GM21367 (cell line): ENCODE measurements around the gene SCGB1C2.
"Not testable (repeated sequence)": the region's sequence is repeated elsewhere in the genome, so short reads cannot be mapped to it uniquely, and the experiment has no call there.

Experiments
- ATAC-seq: cut with Tn5 transposase; IDR thresholded peaks from one replicate; pipeline ENCODE4 v1.9.1; 2021; ENCODE audit not compliant: unreplicated experiment

Gene SCGB1C2

DNA sequence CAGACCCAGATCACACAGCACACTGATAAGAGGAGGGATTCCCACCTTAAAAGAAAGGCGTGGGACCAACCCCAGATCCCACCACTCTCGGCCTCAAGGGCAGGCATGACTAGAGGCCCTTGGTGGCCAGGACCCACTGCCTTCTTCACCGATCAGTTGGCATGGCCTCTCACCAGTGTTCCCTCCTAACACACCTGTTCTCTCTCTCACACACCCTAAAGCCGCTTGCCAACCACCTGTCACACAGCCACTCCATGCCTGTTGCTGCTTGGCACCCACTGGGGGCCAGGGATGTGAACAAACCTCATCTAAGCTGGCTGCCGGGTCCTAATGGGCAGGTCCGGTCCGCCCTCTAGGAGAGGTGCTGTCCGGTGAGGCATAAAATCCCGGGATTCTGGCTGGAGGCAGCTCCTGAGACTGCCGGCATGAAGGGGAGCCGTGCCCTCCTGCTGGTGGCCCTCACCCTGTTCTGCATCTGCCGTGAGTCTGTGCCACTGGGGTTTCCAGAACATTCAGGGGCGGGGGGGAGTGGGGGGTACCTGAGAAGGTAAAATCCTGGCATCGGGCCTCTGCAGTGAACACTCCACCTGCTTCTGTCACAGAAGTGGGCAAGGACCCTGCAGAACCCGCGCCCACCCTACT is at the start of gene SCGB1C2:
TSS of gene SCGB1C2 (plus strand) at position 404 of the 642 bp plus-strand sequence. CDS start at position 426, 22 bp downstream.
- not testable (repeated sequence) for ATAC-seq

DNA sequence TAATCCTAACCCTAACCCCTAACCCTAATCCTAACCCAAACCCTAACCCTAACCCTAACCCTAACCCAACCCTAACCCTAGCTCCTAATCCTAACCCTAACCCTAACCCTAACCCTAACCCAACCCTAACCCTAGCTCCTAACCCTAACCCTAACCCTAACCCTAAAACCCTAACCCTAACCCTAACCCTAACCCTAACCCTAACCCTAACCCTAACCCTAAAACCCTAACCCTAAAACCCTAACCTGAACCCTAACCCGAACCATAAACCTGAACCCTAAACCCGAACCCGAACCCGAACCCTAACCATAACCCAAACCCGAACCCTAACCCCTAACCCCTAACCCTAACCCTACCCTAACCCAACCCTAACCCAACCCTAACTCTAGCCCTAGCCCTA is 24.3 kb upstream of the SCGB1C2 start:
- ATAC-seq = not testable (repeated sequence)

DNA sequence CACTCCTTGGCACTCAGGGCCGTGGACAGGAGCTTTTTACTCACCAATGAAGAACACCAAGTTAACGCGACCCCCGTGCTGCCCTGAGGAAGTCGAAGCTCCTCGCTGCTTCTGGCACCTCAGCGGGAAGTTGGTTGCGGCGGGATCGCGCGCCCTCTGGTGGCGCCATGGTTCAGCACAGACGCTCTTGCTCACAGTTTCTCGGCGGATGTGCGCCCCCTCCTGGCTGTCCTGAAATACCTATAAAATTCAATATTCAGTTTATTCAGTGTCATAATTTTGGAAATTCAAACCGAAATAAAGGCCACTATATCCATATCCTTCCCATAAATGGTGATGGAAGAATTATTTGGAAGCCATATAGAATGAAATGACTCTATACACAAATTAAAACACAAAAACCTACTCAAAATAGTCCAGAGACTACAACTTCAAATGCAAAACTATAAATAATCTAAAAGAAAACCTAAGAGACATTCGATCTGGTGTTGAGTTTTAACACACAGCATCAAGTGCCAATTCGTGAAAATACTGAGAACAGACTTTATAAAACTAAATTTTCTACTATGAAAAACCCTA is 18.9 kb upstream of the SCGB1C2 start:
- not testable (repeated sequence) for ATAC-seq

DNA sequence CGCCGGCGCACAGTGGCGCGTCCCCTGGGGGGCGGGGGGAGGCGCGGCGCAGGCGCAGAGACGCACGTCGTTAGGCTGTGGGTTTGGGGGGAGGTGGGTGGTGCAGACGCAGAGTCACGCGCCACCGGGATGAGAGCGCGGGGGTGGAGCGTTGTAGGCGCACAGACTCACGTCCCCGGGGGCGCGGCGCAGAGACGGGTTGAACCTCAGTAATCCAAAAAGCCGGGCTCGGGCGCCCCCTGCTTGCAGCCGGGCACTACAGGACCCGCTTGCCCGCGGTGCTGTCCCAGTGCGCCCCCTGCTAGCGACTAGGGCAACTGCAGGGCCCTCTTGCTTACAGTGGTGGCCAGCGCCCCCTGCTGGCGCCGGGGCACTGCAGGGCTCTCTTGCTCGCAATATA is 3.4 kb upstream of the SCGB1C2 start:
- not testable (repeated sequence) for ATAC-seq

DNA sequence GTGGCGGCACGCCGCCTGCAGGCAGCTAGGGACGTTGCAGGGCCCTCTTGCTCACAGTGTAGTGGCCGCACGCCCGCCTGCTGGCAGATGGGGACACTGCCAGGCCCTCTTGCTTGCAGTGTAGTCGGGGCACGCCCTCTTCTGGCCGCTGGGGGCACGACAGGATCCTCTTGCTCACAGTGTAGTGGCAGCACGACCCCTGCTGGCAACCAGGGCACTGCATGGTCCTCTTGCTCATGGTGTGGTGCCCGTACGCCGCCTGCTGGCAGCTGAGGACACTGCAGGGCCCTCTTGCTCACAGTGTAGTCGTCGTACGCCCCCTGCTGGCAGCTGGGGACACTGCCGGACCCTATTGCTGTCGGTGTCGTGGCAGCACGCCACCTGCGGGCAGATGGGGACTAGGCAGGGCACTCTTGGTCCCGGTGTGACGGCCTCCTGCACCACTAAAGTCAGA is 3.0 kb upstream of the SCGB1C2 start:
- peak; percentile 86 for ATAC-seq

DNA sequence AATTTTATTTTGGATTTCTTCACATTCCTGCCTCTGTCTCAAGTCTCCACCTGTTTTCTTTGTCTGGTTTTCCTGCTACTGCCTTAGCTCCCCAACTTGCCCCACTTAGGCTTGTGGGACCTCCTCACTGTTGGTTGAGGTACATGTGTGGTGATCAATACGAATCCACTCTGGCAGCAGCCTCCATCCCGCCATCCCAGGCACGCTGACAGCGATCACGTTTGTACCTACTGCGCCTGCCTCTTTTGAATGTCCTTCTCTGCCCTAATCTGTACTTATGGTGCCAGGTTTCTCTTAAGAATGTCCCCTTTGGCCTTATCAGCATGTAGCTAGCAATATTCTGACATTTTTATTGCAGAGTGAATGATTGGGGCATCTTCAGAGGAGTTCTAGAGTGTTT is 2.3 kb upstream of the SCGB1C2 start:
- not testable (repeated sequence) for ATAC-seq

DNA sequence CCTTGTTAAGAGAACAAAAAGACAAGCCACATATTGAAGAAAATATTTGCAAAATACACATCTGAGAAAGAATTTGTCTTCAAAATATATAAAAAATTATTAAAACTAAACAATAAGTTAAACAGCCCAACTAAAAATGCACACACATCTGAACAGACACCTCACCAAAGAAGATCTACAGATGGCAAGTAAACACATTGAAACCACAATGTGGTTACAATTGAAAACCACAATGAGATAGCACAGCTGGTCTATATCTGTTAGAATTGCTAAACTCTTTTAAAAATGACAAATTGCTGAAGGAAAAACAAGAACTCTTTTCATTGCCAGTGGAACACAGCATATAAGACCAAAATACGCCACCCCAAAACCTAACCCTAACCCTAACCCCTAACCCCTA is 1.5 kb upstream of the SCGB1C2 start:
- not testable (repeated sequence) for ATAC-seq

DNA sequence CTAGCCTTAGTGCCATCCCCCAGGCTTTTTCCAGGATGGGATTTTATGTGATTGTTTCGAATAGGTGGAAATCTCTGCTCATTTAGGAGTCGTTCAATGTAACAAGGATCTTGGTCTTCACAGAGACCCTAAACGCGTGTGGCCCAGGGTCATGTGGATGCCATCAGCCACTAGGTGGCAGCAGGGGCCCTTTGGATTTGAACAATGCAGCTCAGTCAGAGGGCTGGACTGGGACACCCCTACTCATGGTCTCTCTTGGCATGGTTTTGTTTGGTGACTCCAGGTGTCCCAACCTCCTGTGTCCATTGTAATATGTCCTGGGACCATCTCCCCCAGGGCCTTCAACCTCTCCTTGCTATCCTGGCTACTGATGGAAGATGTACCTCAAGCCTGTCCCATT is 838 bp upstream of the SCGB1C2 start:
- peak; percentile 61 for ATAC-seq

DNA sequence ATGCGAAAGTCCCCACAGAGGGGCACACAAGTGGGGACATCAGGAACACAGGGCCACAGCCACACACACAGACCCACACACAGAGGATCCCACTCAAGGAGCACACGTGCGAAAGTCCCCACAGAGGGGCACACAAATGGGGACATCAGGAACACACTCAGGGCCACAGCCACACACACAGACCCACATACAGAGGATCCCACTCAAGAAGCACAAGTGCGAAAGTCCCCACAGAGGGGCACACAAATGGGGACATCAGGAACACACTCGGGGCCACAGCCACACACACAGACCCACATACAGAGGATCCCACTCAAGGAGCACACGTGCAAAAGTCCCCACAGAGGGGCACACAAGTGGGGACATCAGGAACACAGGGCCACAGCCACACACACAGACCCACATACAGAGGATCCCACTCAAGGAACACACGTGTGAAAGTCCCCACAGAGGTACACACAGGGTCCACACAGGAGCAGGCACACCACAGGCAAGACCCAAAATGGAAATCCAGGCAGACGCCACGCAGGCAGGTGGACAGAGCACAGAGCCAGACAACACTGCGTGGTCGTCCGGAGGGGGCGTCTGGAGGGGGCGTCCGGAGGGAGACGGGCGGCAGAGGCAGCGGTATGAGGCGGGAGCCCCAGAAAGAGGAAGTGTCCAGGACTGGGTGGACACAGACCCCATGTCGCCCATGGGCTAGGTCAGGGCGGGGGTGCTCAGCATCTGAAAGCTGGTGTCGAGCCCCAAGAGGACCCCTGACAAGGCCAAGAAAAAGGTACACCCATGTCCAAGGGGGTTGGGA is 2.2 kb downstream of the SCGB1C2 start:
- not testable (repeated sequence) for ATAC-seq

DNA sequence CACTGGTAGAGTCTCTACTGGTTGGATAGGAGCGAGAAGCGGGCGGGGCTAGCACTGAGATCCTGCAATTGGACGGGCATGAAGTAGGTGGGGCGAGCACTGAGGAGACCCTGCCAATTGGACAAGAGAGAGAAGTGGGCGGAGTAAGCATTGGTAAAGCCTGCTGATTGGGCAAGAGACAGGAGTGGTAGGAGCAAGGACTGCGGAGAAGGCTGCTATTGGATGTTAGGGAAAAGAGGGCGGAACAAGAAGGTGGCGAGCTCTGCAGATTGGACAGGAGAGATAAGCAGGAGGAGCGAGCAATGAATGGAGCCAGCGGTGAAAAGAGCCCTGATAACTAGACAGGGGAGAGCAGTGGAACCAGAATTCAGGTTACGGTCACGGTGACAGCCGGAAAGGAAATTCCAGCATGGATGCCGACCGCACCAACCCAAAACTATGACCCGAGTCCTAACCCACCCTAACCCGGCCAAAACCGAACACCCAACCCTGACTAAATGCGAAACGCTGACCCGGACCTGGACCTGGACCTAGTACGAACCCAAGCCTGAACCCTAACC is 4.8 kb downstream of the SCGB1C2 start:
- ATAC-seq = no peak

DNA sequence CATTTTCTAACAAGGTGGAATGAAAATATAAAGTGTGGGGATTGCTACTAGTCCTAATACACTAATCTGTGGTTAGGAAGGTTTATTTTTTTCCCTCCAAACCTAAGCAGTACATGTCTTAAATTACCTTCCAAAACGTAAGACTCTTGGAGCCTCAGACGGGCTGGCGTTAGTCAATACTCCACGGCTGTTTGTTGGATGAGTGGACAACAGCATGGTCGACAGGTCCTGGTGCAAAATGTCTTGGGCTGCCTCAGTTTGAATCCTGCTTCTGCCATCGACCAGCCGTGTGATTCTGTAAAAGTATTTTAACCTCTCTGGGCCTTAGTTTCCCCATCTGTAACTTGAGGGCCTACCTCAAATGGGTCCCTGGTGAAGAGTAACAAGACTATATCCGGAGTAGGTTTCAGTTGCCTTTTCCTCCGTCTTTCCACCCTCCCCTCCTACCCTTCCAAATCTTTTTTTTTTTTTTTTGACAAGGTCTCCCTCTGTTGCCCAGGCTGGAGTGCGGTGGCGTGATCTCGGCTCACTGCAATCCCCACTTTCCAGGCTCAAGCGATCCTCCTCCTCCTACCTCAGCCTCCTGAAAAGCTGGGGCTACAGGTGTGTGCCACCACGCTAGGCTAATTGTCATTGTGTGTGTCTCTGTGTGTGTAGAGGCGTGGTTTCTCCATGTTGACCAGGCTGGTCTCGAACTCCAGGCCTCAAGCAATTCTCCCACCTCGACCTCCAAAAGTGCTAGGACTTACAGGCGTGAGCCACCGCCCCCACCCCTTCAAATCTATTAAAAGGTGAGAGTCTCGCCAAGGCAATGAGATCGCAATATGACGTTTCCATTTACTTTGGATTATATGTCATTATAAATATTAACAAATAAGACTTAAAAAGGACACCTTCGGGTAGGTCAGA is 5.8 kb downstream of the SCGB1C2 start:
- no peak for ATAC-seq

DNA sequence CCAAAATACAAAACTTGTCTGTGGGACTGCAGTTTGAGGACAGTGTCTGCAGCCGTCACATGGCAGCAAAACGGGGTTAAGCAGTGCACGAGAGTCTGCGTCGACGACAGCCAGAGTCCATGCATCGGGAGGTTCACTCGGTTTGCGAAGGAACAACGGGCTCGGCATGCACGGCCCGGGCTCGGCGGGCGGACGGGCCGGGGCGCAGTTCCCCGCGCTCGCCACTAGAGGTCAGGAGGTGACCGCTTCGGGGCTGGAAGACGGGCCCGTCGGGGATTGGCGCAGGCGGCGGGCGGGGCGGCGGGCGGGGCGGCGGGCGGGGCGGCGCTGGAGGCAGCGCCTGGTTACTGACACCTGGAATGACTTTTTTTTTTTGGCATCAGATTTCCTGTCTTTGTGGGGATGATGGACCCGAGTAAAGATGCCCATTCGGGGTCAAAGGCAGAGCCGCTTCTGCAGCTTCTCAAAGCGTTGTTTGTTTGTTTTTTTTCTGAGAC is 6.5 kb downstream of the SCGB1C2 start:
- no peak for ATAC-seq

DNA sequence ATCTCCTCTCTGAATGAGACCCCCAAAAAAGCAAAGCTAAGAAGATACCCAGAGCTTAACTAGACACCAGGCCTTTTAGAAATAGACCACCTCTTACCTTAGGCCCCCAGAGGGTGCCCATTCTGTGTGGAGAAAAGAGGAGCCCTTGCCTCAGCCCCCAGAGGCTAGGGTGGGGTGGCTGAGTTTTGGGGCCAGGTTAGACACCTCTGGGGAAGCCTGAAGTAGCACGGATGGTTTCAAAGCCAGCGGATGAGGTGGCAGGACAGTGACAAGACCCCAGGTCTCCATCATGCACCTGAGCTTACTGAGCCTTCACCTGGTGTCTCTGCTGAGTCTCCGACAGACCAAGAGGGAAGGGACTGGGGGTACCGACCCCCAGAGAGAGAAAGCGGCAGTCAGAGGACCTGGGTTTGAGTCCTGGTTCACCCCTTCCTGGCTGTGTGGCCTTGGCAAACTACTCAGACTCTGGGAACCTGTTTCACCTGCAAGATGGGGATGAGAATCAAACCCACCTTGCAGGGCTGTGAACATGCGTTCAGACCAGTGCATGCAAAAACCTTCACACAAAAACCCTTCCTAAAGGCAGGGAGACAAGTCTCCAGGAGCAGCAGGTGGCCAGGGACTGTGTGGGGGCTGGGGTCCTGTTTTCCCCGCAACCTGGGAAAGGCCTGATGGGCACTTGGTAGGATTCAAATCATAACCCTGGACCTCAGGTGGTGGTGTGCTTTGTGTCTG is 7.7 kb downstream of the SCGB1C2 start:
- ATAC-seq = no peak

DNA sequence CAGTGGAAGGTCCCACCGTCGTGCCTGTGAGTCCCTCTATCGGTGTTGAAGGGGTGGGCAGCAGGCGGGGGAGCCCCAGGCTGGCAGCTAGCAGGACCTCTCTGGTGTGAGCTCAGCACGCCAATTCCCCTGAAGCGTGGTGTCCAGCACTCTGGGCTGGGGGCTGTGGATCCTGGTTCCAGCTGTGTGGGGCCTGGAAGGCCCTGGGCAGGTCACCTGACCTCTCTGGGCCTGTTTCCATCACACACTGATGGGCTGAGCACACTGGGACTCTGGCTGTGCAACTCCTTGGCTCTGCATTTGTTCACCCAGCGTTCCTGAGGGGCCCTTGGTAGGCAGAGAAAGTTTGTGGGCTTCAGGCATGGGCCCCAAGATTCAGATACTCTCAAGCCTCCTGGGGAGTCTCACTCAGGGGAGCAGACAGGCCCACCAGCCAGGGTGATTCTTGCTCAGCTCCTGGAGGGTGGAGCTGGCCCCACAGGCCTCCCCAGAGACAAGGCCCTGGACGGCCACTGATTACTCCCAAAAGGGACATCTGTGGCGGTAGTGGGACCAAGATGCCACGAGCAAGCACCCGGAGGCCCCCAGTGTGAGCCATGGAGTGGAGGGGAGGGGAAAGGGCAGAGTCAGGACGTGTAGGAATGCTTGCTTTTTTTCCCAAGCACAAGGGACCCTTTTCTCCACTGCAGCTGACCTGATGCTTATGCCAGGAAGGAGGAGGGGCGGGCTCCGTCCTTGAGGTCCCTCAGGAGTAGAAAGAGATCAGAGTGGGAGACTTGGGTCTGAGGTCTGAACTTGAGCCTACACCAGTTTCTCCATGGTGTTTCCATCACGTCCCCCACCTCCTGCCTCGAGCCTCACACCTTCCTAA is 8.5 kb downstream of the SCGB1C2 start:
- ATAC-seq = no peak

DNA sequence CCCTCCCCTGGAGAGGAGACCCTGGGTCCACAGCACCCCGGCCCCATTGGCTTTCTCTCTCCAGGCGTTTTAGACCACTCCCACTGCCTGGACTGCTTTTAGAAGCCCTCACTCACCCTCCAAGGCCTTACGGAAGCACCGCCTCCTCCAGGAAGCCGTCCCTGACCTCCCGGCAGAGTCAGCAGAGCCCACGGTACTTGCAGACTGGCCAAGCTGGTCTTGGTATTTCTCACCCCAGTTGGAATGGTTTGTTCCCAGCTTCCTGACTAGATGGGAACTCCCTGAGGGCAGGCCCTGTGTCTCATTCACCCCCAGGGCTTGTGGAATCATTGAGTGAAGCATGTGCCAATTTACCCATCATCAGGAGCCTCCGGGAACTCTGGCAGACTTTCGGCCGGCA is 9.2 kb downstream of the SCGB1C2 start:
- no peak for ATAC-seq

DNA sequence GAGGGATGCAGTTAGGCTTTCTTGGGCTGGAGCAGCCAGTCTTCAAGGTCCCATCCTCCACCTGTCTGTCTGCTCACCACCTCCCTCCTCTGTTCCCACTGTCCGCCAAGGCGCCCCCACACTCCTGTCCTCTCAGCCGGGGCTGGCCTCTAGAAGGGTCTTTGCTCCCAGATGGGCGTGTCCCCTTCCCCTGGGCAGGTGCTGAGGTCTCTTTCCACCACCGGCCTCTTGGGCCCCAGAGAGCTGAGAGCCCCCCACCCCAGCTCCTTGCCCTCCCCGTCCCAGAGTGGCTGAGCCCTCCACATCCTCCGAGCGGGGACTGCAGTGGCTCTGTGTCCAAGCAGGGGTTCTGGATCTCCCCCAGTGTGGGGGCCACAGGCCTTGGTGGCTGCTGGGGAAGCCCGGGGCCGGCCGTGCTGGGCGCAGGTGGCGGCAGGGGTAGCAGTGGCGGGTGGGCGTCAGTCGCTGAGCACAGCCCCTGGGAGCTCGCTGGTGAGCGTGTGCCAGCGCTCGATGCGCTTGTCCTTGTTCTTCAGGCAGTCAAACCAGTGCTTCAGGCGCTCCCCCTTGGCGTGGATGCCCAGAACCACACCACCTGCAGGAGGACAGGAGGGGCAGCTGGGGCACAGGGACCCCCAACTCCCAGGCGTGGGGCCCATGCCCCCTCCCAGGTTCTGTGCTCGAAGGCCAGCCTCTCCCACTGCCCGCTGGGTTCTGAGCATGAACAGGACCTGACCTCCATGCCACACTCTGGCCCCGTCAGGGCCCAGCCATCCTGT is 9.8 kb downstream of the SCGB1C2 start:
- no peak for ATAC-seq

DNA sequence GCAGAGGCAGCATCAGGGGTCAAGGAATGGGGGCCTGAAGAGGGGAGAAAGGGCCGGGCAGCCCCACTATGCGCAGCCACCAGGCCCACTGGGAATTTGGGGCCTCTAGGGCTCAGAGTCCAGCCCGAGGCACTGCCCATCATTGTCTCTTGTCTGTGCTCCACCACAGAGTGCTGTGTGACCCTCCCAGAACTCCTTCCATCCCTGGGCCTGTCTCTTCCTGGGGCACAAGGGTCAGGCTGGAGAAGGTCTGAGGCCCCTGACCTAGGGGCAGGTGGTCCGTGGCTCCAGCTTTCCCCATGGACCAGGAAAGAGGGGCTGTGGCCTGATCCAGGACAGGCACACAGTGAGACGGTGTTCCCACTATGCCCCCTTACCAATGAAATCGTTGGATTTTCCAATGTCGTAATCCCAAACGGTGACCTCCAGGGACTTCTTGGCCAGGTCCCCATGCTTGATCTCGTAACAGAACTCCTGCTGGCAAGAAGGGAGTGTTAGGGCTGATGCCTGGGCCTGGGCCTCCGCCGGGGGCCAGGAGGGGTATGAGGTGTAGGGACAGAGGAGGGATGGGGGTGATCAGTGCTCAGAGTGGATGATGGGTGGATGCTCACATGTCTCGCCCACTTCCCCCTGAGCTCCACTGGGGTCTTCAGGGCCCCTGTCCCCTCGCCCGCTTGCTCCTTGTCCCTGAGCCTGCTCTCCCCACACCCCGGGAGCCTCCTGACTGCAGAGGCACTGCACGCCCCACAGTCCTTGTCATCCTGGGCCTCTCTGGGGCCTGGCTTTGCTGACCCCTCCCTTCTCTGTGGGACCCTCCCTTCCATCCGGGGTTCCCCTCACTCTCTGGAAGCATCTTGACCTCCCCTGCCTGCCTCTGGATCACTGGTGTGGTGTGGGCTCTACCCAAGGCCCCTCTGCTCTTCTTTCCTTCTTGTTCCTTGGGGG is 10.7 kb downstream of the SCGB1C2 start:
- ATAC-seq = no peak
